SK-N-MC (cell line): Measurements from ENCODE around the gene ASB10.

Source experiments
- EZH2 ChIP-seq: fragments of 200-600 bp; sonication (generic); IDR thresholded peaks from one replicate; pipeline ENCODE4 v1.6.1; 2017; ENCODE audit warnings: antibody characterized with exemption
- FOXP2 ChIP-seq: optimal IDR thresholded peaks from 2 replicates; pipeline ENCODE3; 2011; ENCODE audit warnings: mild to moderate bottlenecking, moderate library complexity; ENCODE audit not compliant: insufficient read depth; ENCODE audit errors: extremely low read length, control extremely low read depth
- POLR2AphosphoS5 ChIP-seq: IDR thresholded peaks from 2 replicates; pipeline ENCODE4 v1.6.1; 2012; ENCODE audit warnings: mild to moderate bottlenecking, low read depth, low read length, borderline replicate concordance

DNA sequence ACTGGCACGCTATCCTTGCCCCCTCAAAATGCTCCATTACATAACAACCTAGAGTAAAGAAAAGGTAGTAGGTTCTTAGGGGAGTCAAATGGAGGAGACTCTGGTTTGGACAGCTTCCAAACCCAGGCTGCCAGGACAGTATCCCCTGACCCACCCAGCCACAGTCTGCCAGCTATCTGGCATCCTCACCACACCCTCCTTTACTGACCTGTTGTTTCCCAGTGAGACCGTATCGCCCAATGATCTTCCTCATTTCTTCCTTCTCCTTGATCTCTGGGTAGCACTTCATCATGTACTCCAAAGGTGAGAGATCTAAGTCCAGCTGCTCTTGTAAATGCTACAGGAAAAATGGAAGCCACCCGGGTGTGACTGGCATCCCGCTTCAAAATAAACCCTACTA lies 28.3 kb upstream of the ASB10 start:
- TF ChIP-seq EZH2 (no peak), POLR2AphosphoS5 (no peak), FOXP2 (no peak)
